T-cell (primary cell): ENCODE results near the gene CACNA1I. TPM values are rescaled to one million over a fixed set of nuclear protein-coding genes. Genes with fewer than 3 reads are reported as not detected.

Experiments used
- ATAC-seq, 4 experiments: fragments of 200-7000 bp in 3 of 4; fragments of 150-1000 bp in 1 of 4; cut with Tn5 transposase; replicated peaks in 1 of 4; 1 replicate in 3 of 4; 2 replicates in 1 of 4; pipeline ENCODE4 v1.10.0; 2021; ENCODE audit warnings: moderate library complexity in 3 of 4, mild to moderate bottlenecking in 2 of 4, moderate number of reproducible peaks in 1 of 4
- CTCF ChIA-PET, 2 donors: fragments of 300-600 bp; sonication (Branson Sonifier 250); formaldehyde crosslinking; loops; one replicate each; lab custom pipeline; 2022; ENCODE audit warnings: antibody characterized with exemption in 2 of 2; lab: Charles Lee
- POLR2A ChIA-PET, 2 donors: fragments of 300-600 bp; sonication (Branson Sonifier 250); formaldehyde crosslinking; loops; one replicate each; lab custom pipeline; 2022; ENCODE audit warnings: antibody characterized with exemption in 2 of 2; lab: Charles Lee
- DNase-seq, 35 experiments: peaks; one replicate each; pipeline versions ENCODE4 v3.0.0 to v3.0.0-alpha.2; 2013 to 2023
- H3K27ac ChIP-seq: one replicate; pipeline ENCODE4 v1.5.1; 2013; ENCODE audit warnings: low read length
- H3K27me3 ChIP-seq, 2 experiments: replicated peaks in 1 of 2; 1 replicate in 1 of 2; 2 replicates in 1 of 2; pipeline versions ENCODE4 v1.6.1 to v1.7.0; 2013; ENCODE audit warnings: low read length in 1 of 2, mixed read lengths in 1 of 2; ENCODE audit not compliant: control insufficient read depth in 2 of 2, insufficient read depth in 2 of 2; ENCODE audit errors: extremely low read depth in 1 of 2
- H3K36me3 ChIP-seq, 2 donors: 1 replicate in 1 of 2; 2 replicates in 1 of 2; pipeline versions ENCODE4 v1.6.1 to v1.7.0; 2013; ENCODE audit warnings: low read length in 1 of 2; ENCODE audit not compliant: control insufficient read depth in 2 of 2, insufficient read depth in 1 of 2; ENCODE audit errors: extremely low read depth in 1 of 2
- H3K4me1 ChIP-seq, 2 experiments: 1 replicate in 1 of 2; 2 replicates in 1 of 2; pipeline versions ENCODE4 v1.6.1 to v1.7.0; 2013; ENCODE audit warnings: low read length in 2 of 2, mixed read lengths in 1 of 2; ENCODE audit not compliant: insufficient read depth in 2 of 2, control insufficient read depth in 1 of 2; ENCODE audit errors: extremely low read depth in 1 of 2
- H3K4me3 ChIP-seq, 2 donors: 1 replicate in 1 of 2; 2 replicates in 1 of 2; pipeline versions ENCODE4 v1.5.1 to v1.7.0; 2013; ENCODE audit warnings: mild to moderate bottlenecking in 2 of 2, low read length in 1 of 2, moderate library complexity in 1 of 2; ENCODE audit not compliant: control insufficient read depth in 1 of 2; ENCODE audit errors: extremely low read depth in 1 of 2
- H3K9me3 ChIP-seq: 2 replicates; pipeline ENCODE4 v1.7.0; 2013
- H3K27ac Mint-ChIP-seq, 2 donors: one replicate each; pipeline ENCODE4 v1.8.0; 2020 to 2021; ENCODE audit warnings: mild to moderate bottlenecking in 2 of 2, mixed read lengths in 2 of 2
- H3K27me3 Mint-ChIP-seq, 2 donors: one replicate each; pipeline ENCODE4 v1.8.0; 2021 to 2022; ENCODE audit warnings: mixed read lengths in 2 of 2
- H3K36me3 Mint-ChIP-seq: one replicate; pipeline ENCODE4 v1.8.0; 2021; ENCODE audit warnings: mixed read lengths
- H3K4me1 Mint-ChIP-seq, 3 donors: one replicate each; pipeline ENCODE4 v1.8.0; 2020 to 2022; ENCODE audit warnings: mixed read lengths in 3 of 3, mild to moderate bottlenecking in 1 of 3
- H3K4me3 Mint-ChIP-seq, 3 donors: one replicate each; pipeline ENCODE4 v1.8.0; 2020 to 2022; ENCODE audit warnings: mild to moderate bottlenecking in 3 of 3, mixed read lengths in 3 of 3, moderate library complexity in 3 of 3
- H3K9me3 Mint-ChIP-seq, 3 donors: one replicate each; pipeline ENCODE4 v1.8.0; 2020 to 2022; ENCODE audit warnings: mixed read lengths in 3 of 3
- WGBS: methylation state at CpG from one replicate; pipeline ENCODE4 v1.1.5; 2013; ENCODE audit warnings: missing lambda C conversion rate; ENCODE audit not compliant: insufficient coverage; 5-methylcytosine and 5-hydroxymethylcytosine counted together
- total RNA-seq, 35 experiments: library from RNA in 6 of 35; stranded (reverse) in 6 of 35; fragments of 120-200 nt in 1 of 35; gene quantifications; one replicate each; pipeline versions ENCODE4 v1.2.1 to v1.2.4 and lab custom pipeline; 2013 to 2026

Gene CACNA1I
- total RNA-seq, 5 donors from 2014 or later (not counting 1 experiment from before 2014, with no cell fraction given) = 16.1 to 32.9 (median 28.8) TPM

DNA sequence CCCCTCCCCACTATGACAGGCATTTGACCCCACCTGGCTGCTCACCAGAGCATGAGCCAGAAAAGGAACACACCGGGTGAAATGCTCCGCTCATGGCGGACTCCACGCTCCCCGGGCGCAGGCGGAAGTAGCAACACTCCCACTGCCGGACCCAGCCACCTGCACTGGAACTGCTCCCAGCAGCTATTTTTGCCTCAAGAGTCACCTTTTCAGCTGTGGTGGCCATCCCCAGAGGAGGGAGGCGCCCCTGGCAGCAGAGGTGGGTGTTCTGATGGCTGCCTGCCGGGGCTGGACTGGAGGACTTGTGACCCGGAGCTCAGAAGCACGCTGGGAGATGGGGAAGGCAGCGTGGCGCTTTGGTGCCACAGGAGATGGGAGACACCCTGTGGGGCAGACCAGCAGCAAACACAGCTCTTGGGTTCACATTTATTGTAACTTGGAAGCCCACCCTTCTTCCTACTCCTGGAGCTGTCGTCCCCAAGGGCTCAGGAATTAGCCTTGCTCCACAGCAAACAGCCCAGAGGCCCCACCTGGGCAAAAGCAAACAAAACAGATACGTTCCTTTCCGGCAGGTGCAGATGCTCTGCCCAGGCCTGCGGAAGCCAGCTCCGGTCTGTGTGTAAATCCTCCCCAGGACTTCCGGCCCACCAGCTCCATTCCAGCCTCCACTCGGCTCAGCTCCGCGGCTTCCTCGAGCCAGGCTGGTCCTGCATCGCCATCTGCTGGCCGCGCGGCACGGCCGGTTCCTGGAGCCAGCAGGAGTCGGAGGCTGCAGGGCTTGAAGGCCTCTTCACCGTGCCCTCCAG is 41.7 kb upstream of the CACNA1I start:
- Histone ChIP-seq H3K4me3 (no peak overlapping the region), H3K36me3 (peaks cover 13 to 50% of the 10 kb centered on the region in 2 donors), H3K27me3 (no peaks in the 10 kb centered on the region), H3K9me3 (no peaks in the 10 kb centered on the region), H3K27ac (peak overlapping the region; percentile 40), H3K4me1 (peaks cover 35 to 90% of the 10 kb centered on the region in 2 experiments)
- POLR2A ChIA-PET = interaction anchor here in 1 of 2 donors (0.6 to 1.5 kb wide), 4 partner anchors 9 to 1339 kb away, joined by 3 to 19 read pairs (median 4); partner anchors contain the start of genes ATF4 and RPL3
- ATAC-seq = peak; percentile 32 to 53 (median 43)
- H3K36me3 Mint-ChIP-seq = peaks cover 22% of the 10 kb centered on the region
- peak overlapping the region; percentile 84 to 92 for H3K27ac Mint-ChIP-seq
- 30% methylated on average over 26 of the region's 32 CpGs for WGBS
- no peaks in the 10 kb centered on the region for H3K27me3 Mint-ChIP-seq
- peak; percentile 80 to 97 (median 91) for DNase-seq
- CTCF ChIA-PET = interaction anchor here (0.6 to 2.7 kb wide), 27 partner anchors 8 to 1328 kb away, joined by 3 to 27 read pairs (median 5); partner anchors contain the start of genes ATF4 (in 1 of the 2), CBX6 (in 1 of the 2), MIEF1 (in 1 of the 2) and RPL3 (in 1 of the 2)
- peaks cover 81 to 84% (median 82%) of the 10 kb centered on the region in 3 donors for H3K4me1 Mint-ChIP-seq
- peak overlapping the region; percentile 51 to 97 (median 56) for H3K4me3 Mint-ChIP-seq
- H3K9me3 Mint-ChIP-seq = no peaks in the 10 kb centered on the region

DNA sequence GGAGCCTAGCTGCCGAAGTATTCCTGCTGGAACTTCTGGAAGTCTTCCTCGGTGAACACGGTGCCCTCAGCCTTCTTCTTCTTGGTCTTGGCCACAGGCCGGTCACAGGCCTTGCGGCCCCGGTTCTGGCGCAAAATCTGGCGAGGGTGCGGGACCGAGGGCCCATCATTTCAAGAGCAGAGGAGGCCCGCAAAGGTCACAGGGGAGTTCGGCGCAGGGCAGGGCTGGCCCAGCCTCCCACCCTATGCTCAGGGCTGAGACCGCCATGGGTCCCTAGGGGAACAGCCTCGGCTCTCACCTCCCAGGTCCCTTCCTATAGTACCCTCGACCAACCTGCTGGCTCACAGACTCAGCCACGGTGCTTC is 41.1 kb upstream of the CACNA1I start:
- H3K27ac Mint-ChIP-seq = peak overlapping the region; percentile 84 to 92
- POLR2A ChIA-PET = interaction anchor here (0.5 to 1.5 kb wide), 5 partner anchors 9 to 515 kb away, joined by 3 to 19 read pairs (median 4); partner anchors contain the start of genes ATF4 (in 1 of the 2) and RPL3 (in 1 of the 2)
- WGBS = 69% methylated on average over 17 of the region's 17 CpGs

DNA sequence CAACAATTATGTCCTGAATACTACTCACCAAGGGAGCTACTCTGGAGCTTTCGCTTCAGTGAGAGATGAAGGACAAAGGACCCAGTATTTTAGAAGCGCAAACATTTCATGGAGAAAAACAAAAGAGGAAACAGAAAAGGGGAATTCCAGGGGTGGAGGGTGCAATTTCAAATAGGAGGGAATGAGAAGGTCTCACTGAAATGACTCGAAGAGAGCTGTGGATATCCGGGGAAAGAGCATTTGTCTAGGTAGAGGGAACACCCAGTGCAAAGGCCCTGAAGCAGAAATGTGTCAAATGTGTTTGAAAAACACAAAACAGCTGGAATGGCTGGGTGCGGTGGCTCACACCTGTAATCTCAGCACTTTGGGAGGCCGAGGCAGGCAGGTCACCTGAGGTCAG is 40.4 kb upstream of the CACNA1I start:
- no peaks in the 10 kb centered on the region for H3K27me3 Mint-ChIP-seq
- peak overlapping the region; percentile 71 to 92 for H3K27ac Mint-ChIP-seq
- Histone ChIP-seq H3K4me1 (peaks cover 35 to 87% of the 10 kb centered on the region in 2 experiments), H3K27me3 (no peaks in the 10 kb centered on the region), H3K27ac (peak overlapping the region; percentile 5), H3K36me3 (peaks cover 3 to 40% of the 10 kb centered on the region in 2 donors), H3K9me3 (no peaks in the 10 kb centered on the region), H3K4me3 (no peak overlapping the region)
- POLR2A ChIA-PET = interaction anchor here (0.5 to 1.2 kb wide), 5 partner anchors 11 to 514 kb away, joined by 3 to 11 read pairs (median 4); no protein-coding TSS in a partner anchor
- no peaks in the 10 kb centered on the region for H3K9me3 Mint-ChIP-seq
- peaks cover 18% of the 10 kb centered on the region for H3K36me3 Mint-ChIP-seq
- H3K4me1 Mint-ChIP-seq = peaks cover 72 to 76% (median 73%) of the 10 kb centered on the region in 3 donors
- no peak for ATAC-seq
- 83% methylated on average over 5 of the region's 6 CpGs for WGBS
- peak overlapping the region in 2 of 3 donors; percentile 92 to 97 for H3K4me3 Mint-ChIP-seq
- DNase-seq = no peak
- CTCF ChIA-PET = interaction anchor here (0.5 to 2.7 kb wide), 8 partner anchors 10 to 756 kb away, joined by 3 to 27 read pairs (median 6); partner anchors contain the start of gene MIEF1 (in 1 of the 2)

More for the DNA sequence above, 41.1 kb upstream of the CACNA1I start:
- DNase-seq = no peak
- Mint-ChIP-seq H3K4me1 (peaks cover 77 to 82% (median 80%) of the 10 kb centered on the region in 3 donors), H3K9me3 (no peaks in the 10 kb centered on the region), H3K36me3 (peaks cover 22% of the 10 kb centered on the region), H3K4me3 (peak overlapping the region; percentile 51 to 97 (median 56)), H3K27me3 (no peaks in the 10 kb centered on the region)
- no peaks in the 10 kb centered on the region for H3K27me3 ChIP-seq
- no peak overlapping the region for H3K4me3 ChIP-seq
- peaks cover 7 to 44% of the 10 kb centered on the region in 2 donors for H3K36me3 ChIP-seq
- H3K9me3 ChIP-seq = no peaks in the 10 kb centered on the region
- CTCF ChIA-PET = interaction anchor here (0.6 to 2.7 kb wide), 21 partner anchors 9 to 1328 kb away, joined by 3 to 27 read pairs (median 8); partner anchors contain the start of genes ATF4 (in 1 of the 2), MIEF1 (in 1 of the 2), TAB1 (in 1 of the 2) and XPNPEP3 (in 1 of the 2)
- no peak for ATAC-seq
- peaks cover 35 to 86% of the 10 kb centered on the region in 2 experiments for H3K4me1 ChIP-seq
- no peak overlapping the region for H3K27ac ChIP-seq

DNA sequence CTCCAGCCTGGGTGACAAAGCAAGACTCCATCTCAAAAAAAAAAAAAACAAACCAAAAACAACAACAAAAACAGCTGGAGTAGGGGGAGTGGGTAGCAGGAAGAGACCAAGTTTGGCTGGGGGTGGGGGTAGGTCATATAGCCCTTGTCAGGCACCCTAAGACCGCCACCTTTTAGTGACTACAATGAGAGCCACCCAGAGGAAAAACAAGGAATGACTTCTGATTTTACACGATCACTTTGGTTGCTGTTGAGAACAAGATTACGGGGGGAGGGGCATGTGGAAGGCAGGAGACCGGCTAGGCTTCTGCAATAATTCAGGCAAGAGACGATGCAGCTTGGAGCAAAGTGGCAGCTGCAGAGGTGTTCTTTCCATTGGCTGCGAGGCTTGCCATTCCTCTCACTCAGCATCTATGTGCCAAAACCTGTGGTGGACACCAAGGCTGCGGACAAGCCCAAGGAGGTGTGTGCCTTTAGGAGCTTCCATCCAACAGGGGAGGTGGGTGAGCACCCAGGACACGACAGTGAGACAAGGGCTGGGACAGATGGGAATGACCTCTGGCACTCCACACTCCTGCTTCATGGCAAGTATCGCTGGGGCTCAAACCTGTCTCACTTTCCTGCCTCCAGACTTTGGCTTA is 39.7 kb upstream of the CACNA1I start:
- 50% methylated on average over 6 of the region's 9 CpGs for WGBS
- H3K4me3 ChIP-seq = no peak overlapping the region
- H3K9me3 Mint-ChIP-seq = no peaks in the 10 kb centered on the region
- H3K27me3 Mint-ChIP-seq = no peaks in the 10 kb centered on the region
- H3K9me3 ChIP-seq = no peaks in the 10 kb centered on the region
- peak in 3 of 35 experiments; percentile 25 to 62 (median 33) for DNase-seq
- H3K36me3 Mint-ChIP-seq = peaks cover 18% of the 10 kb centered on the region
- H3K27me3 ChIP-seq = no peaks in the 10 kb centered on the region
- ChIA-PET CTCF (interaction anchor here (0.5 to 2.7 kb wide), 11 partner anchors 11 to 755 kb away, joined by 3 to 17 read pairs (median 5); no protein-coding TSS in a partner anchor), POLR2A (interaction anchor here (0.6 to 1.4 kb wide), 5 partner anchors 41 to 514 kb away, joined by 3 to 5 read pairs (median 3); no protein-coding TSS in a partner anchor)
- H3K4me1 Mint-ChIP-seq = peaks cover 66 to 70% (median 66%) of the 10 kb centered on the region in 3 donors
- H3K27ac ChIP-seq = no peak overlapping the region
- H3K36me3 ChIP-seq = peaks cover 3 to 37% of the 10 kb centered on the region in 2 donors
- no peak for ATAC-seq
- peaks cover 35 to 82% of the 10 kb centered on the region in 2 experiments for H3K4me1 ChIP-seq
- H3K4me3 Mint-ChIP-seq = peak overlapping the region; percentile 92 to 97 (median 95)
- H3K27ac Mint-ChIP-seq = peak overlapping the region; percentile 94 to 97

DNA sequence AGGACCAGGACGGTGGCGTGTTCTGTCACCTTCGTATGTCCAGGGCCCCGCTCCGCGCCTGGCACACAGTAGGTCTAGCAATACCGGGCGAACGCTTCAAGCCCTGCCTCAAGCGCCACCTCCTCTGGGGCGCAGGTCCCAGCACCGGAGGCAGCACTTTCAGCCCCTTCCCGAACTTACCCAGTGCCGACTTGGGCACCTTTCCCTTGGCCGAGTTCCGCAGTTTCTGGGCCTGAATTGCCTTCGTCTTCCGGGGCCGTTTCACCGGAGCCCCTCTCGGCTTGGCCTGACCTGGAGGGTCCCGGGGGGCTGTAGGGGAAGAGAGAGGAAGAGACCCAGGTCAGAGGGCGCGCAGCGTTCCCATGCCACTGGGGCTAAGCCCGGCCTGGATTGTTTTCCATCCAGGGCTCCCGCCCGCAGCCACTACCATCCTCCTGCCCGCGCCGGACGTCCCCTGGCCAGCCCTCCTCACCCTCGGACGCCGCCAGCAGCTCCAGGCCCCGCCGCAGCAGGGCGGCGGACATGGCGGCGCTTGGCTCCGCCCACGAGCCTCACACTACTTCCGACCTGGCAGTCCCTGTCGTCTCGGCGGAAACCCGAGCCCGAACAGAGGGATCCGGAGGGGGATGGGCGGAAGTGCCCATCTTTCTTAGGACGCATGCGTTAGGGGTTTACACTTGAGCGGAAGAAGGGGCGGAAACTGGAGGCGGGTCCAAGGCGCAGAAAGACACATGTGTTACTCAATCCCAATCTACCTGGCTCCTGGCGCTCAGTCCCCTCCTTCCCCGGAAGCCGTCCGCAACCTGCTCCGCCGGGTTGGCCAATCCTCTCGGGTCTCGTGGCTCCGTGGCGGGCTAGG is 38.1 kb upstream of the CACNA1I start, which contains the start of gene RPS19BP1:
TSS of gene RPS19BP1 (minus strand) at position 534 of the 859 bp plus-strand sequence. CDS start at position 524, 10 bp downstream.
- peak within 1 kb of the TSS; percentile 76 for H3K27ac ChIP-seq
- Mint-ChIP-seq H3K27me3 (no peaks in the 10 kb centered on the region), H3K4me3 (peak within 1 kb of the TSS; percentile 92 to 97 (median 95)), H3K27ac (peak within 1 kb of the TSS; percentile 94 to 97), H3K36me3 (peaks cover 18% of the 10 kb centered on the region), H3K9me3 (no peaks in the 10 kb centered on the region), H3K4me1 (peaks cover 52 to 58% (median 53%) of the 10 kb centered on the region in 3 donors)
- peaks cover 0 to 2% of the 10 kb centered on the region in 2 experiments for H3K27me3 ChIP-seq
- DNase-seq = peak; percentile 97 to 100 (median 99)
- CTCF ChIA-PET = interaction anchor here in 1 of 2 donors (1.0 to 1.5 kb wide), 2 partner anchors 38 to 512 kb away, joined by 4 to 6 read pairs; no protein-coding TSS in a partner anchor
- ATAC-seq = peak; percentile 84 to 87 (median 86)
- WGBS = 2% methylated on average over 47 of the region's 67 CpGs
- H3K9me3 ChIP-seq = no peaks in the 10 kb centered on the region
- H3K36me3 ChIP-seq = peaks cover 3 to 32% of the 10 kb centered on the region in 2 donors
- peaks cover 27 to 65% of the 10 kb centered on the region in 2 experiments for H3K4me1 ChIP-seq
- peak within 1 kb of the TSS; percentile 89 to 92 for H3K4me3 ChIP-seq
- POLR2A ChIA-PET = interaction anchor here (0.5 to 1.4 kb wide), 2 partner anchors 9 to 512 kb away, joined by 3 to 11 read pairs; no protein-coding TSS in a partner anchor
